SH-SY5Y (cell line): ENCODE data around the gene TAF10.

Source experiments
- GATA2 ChIP-seq: IDR thresholded peaks from 2 replicates; pipeline ENCODE4 v1.6.1; 2011; ENCODE audit warnings: mild to moderate bottlenecking, low read depth, low read length
- GATA3 ChIP-seq: IDR thresholded peaks from 2 replicates; pipeline ENCODE4 v1.6.1; 2011; ENCODE audit warnings: low read depth, mild to moderate bottlenecking, low read length, moderate library complexity

GRCh38 chr11:6565325-6565724 lies 46.7 kb downstream of the TAF10 start:
- TF ChIP-seq GATA3 (no peak), GATA2 (no peak)
